Dermis blood vessel endothelial cell (primary cell): ENCODE data around the gene MAP10. TPM values are rescaled to one million over a fixed set of nuclear protein-coding genes. Genes with fewer than 3 reads are reported as not detected.
A peak's percentile ranks its signal among the peaks of the same experiment; 100 is the strongest.

Experiments used
- DNase-seq: peaks from one replicate; pipeline ENCODE4 v3.0.0; 2010
- total RNA-seq: library from RNA; depleted of rRNA; stranded (reverse); fragments of >200 nt; gene quantifications from 2 replicates; pipeline ENCODE4 v1.2.3, GENCODE V29; 2014

The MAP10 gene
- total RNA-seq, 1 donor from 2014 or later = 1.2 TPM

- DNase-seq = no peak
Measured at GRCh38 chr1:232797856-232798510, 7.2 kb upstream of the MAP10 start.

GRCh38 chr1:232798920-232799319 lies 6.3 kb upstream of the MAP10 start:
- DNase-seq = no peak

- no peak for DNase-seq
Measured at GRCh38 chr1:232806186-232806510, 932 bp downstream of the MAP10 start.

- DNase-seq = peak; percentile 29
Measured at GRCh38 chr1:232810856-232811255, 5.6 kb downstream of the MAP10 start.

GRCh38 chr1:232812560-232812959 lies 7.3 kb downstream of the MAP10 start:
- no peak for DNase-seq

- DNase-seq = no peak
Measured at GRCh38 chr1:232813097-232813496, 7.9 kb downstream of the MAP10 start.

GRCh38 chr1:232813760-232814159 lies 8.5 kb downstream of the MAP10 start:
- DNase-seq = no peak

GRCh38 chr1:232816324-232816723 lies 11.1 kb downstream of the MAP10 start:
- DNase-seq = no peak

- no peak for DNase-seq
Measured at GRCh38 chr1:232818040-232818439, 12.8 kb downstream of the MAP10 start.

- DNase-seq = no peak
Measured at GRCh38 chr1:232820431-232820830, 15.2 kb downstream of the MAP10 start.

GRCh38 chr1:232822530-232822929 lies 17.3 kb downstream of the MAP10 start:
- DNase-seq = no peak

- no peak for DNase-seq
Measured at GRCh38 chr1:232826318-232826717, 21.1 kb downstream of the MAP10 start.

- no peak for DNase-seq
Measured at GRCh38 chr1:232830661-232831060, 25.4 kb downstream of the MAP10 start.

GRCh38 chr1:232831895-232832294 lies 26.7 kb downstream of the MAP10 start:
- DNase-seq = no peak

- no peak for DNase-seq
Measured at GRCh38 chr1:232834066-232834465, 28.9 kb downstream of the MAP10 start.

GRCh38 chr1:232835166-232835565 lies 29.9 kb downstream of the MAP10 start:
- no peak for DNase-seq

- no peak for DNase-seq
Measured at GRCh38 chr1:232837087-232837486, 31.9 kb downstream of the MAP10 start.

- DNase-seq = no peak
Measured at GRCh38 chr1:232841823-232842565, 36.8 kb downstream of the MAP10 start.

GRCh38 chr1:232844791-232845190 lies 39.6 kb downstream of the MAP10 start:
- DNase-seq = peak; percentile 7

- no peak for DNase-seq
Measured at GRCh38 chr1:232845406-232845955, 40.3 kb downstream of the MAP10 start.

- DNase-seq = no peak
Measured at GRCh38 chr1:232851532-232851931, 46.3 kb downstream of the MAP10 start.

GRCh38 chr1:232853994-232854797 lies 49.0 kb downstream of the MAP10 start:
- DNase-seq = no peak

GRCh38 chr1:232854798-232855159 lies 49.6 kb downstream of the MAP10 start:
- DNase-seq = no peak
